ENCODE results near the gene KRTAP12-1. TPM values are rescaled to one million over a fixed set of nuclear protein-coding genes. Genes with fewer than 3 reads are reported as not detected.

Gene KRTAP12-1
- total and polyA plus RNA-seq, 2 donors (not counting 1 experiment from before 2014, with no cell fraction given), result not detected

- Histone ChIP-seq H3K36me3 (replicated peaks in 1 of 2; ENCODE audit: control extremely low read depth in 1 of 2, control insufficient read depth in 1 of 2, extremely low read depth in 1 of 2, insufficient read depth in 2 of 2, low read length in 1 of 2) (no peaks in the 10 kb centered on the region), H2AFZ (ENCODE audit: insufficient read depth, low read depth, low read length, poor library complexity, severe bottlenecking) (no peak overlapping the region), H3K79me2 (ENCODE audit: control insufficient read depth, insufficient read depth, low read length) (no peaks in the 10 kb centered on the region), H3K27me3 (replicated peaks in 1 of 4; ENCODE audit: control extremely low read depth in 1 of 4, control insufficient read depth in 3 of 4, insufficient read depth in 4 of 4, low read length in 3 of 4) (peaks cover 0 to 74% (median 26%) of the 10 kb centered on the region in 4 experiments), H3K9ac (ENCODE audit: low read length) (no peak overlapping the region), H3K9me3 (ENCODE audit: control extremely low read depth in 1 of 3, control insufficient read depth in 2 of 3, insufficient read depth in 1 of 3, low read length in 2 of 3) (peaks cover 0 to 34% (median 7%) of the 10 kb centered on the region in 3 donors), H4K20me1 (ENCODE audit: control insufficient read depth, insufficient read depth, low read length, poor library complexity, severe bottlenecking) (no peaks in the 10 kb centered on the region), H3K4me3 (ENCODE audit: control extremely low read depth in 1 of 5, extremely low read depth in 1 of 5, insufficient read depth in 1 of 5, low read depth in 2 of 5, low read length in 4 of 5) (no peak overlapping the region), H3K27ac (ENCODE audit: low read length in 2 of 2) (no peak overlapping the region), H3K4me1 (ENCODE audit: control insufficient read depth in 2 of 2, insufficient read depth in 2 of 2, low read length in 2 of 2) (no peaks in the 10 kb centered on the region), H3K4me2 (replicated peaks; ENCODE audit: low read depth, low read length, poor library complexity, severe bottlenecking) (no peak overlapping the region)
- H3K27me3 Mint-ChIP-seq, result peaks cover 60% of the 10 kb centered on the region
- H3K27ac Mint-ChIP-seq, result no peak overlapping the region
- POLR2A ChIA-PET, result no interaction called here
- no peaks in the 10 kb centered on the region for H3K4me1 Mint-ChIP-seq
- WGBS (ENCODE audit: insufficient coverage), result 58% methylated on average over 16 of the region's 16 CpGs
- CTCF ChIA-PET, result no interaction called here
- intact Hi-C loops (cut with micrococcal nuclease), result no loop called here
- H3K4me3 Mint-ChIP-seq, result no peak overlapping the region
- H3K9me3 Mint-ChIP-seq (ENCODE audit: insufficient read depth), result peaks cover 4% of the 10 kb centered on the region
- no peak for ATAC-seq (ENCODE audit: low read depth)
- TF ChIP-seq CTCF (IDR thresholded peaks at IDR 0.05) (no peak), EZH2 (IDR thresholded peaks at IDR 0.05; ENCODE audit: borderline replicate concordance, insufficient read depth, low read depth, low read length, poor library complexity, severe bottlenecking) (no peak)
- DNase-seq, result no peak
Measured at GRCh38 chr21:44702973-44703730, 21.2 kb upstream of the KRTAP12-1 start.
